Ureter (tissue), 1 donor: ENCODE measurements around the gene C11orf91. TPM values are rescaled to one million over a fixed set of nuclear protein-coding genes. Genes with fewer than 3 reads are reported as not detected.

Experiments
- DNase-seq: peaks from one replicate; pipeline ENCODE4 v3.0.0-alpha.2; 2020; ENCODE audit warnings: low spot score
- total RNA-seq: library from RNA; stranded (reverse); gene quantifications from one replicate; pipeline ENCODE4 v1.2.4, GENCODE V29; 2023
- donor health status: DM: yes; HTN: yes; CAD: no.

C11orf91 gene
- total RNA-seq, 1 donor from 2014 or later, result 0.52 TPM

- no peak for DNase-seq
These were observed 49.1 kb downstream of the C11orf91 start for GRCh38 chr11:33651555-33651954.

DNA sequence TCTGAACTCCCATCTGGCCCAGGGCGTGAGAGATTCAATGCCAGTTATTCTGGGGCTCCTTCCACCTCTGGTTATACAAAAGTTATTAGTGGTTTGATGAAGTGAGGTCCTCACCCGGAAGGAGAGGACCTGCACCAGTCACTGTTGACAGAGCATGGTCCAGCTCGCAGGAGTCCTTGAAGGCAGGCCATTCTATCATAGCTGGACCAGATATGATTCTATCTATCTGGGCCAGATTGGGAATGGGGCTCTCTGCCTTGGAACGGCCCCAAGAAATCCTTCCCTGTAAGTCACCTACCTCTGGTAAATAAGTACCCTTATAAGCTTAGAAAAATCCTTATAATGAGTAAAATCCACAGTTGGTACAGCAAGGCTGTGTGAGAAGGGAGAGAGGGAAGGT is 50.7 kb downstream of the C11orf91 start:
- DNase-seq, result no peak

Other genes with a start within 250 kb of the C11orf91 start
- gene CD59, start 35.6 kb upstream of the C11orf91 start, total RNA-seq, result 546 TPM
- 36.5 TPM for gene FBXO3, start 73.7 kb upstream of the C11orf91 start, total RNA-seq
- 14.0 TPM for gene LMO2, start 191.2 kb upstream of the C11orf91 start, total RNA-seq